GM18858 (cell line): ENCODE data around the gene CDHR3.
"Not testable (repeated sequence)": the region's sequence is repeated elsewhere in the genome, so short reads cannot be mapped to it uniquely, and the experiment has no call there.

Experiments
- ATAC-seq: cut with Tn5 transposase; IDR thresholded peaks from one replicate; pipeline ENCODE4 v1.9.1; 2021; ENCODE audit not compliant: unreplicated experiment

The CDHR3 gene

DNA sequence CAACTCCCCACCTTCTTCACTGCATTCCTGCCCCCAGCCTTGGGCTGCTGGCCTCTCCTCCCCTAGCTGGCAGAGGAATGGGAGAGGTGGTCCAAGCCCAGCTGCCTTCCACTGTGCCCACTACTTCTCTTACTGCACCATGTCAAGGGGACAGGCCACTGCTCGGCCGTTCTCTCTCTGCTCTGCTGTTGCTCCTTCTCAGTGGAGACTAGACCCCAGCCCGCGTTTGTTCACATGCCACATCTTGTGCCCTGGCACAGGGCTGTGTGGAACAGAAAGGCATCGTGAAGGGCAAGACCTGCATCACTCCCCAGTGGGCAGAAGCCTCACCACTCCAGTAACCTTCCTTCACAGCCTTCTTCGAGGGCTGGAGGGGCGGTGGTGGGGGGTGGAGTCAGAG is 711 bp upstream of the CDHR3 start:
- no peak for ATAC-seq

DNA sequence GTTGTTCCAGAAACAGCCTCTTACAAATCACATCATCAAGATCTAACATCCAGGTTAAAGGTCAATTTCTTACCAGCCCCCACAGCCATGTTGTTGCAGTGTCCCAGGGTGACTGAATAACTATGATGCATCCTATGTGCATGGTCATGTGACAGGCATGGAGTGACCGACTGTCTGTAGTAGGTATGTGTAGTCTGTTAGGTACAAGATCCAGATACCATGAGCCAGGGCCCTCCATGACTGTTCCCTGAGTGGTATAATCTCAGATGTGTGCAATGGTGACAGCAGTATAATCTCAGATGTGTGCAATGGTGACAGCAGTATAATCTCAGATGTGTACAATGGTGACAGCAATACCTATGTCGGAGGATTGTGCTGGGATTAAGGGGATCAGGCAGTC is 8.8 kb downstream of the CDHR3 start:
- no peak for ATAC-seq

- no peak for ATAC-seq
Observed at GRCh38 chr7:105972276-105972675, 9.2 kb downstream of the CDHR3 start.

- ATAC-seq, result no peak
Observed at GRCh38 chr7:105974471-105974870, 11.4 kb downstream of the CDHR3 start.

DNA sequence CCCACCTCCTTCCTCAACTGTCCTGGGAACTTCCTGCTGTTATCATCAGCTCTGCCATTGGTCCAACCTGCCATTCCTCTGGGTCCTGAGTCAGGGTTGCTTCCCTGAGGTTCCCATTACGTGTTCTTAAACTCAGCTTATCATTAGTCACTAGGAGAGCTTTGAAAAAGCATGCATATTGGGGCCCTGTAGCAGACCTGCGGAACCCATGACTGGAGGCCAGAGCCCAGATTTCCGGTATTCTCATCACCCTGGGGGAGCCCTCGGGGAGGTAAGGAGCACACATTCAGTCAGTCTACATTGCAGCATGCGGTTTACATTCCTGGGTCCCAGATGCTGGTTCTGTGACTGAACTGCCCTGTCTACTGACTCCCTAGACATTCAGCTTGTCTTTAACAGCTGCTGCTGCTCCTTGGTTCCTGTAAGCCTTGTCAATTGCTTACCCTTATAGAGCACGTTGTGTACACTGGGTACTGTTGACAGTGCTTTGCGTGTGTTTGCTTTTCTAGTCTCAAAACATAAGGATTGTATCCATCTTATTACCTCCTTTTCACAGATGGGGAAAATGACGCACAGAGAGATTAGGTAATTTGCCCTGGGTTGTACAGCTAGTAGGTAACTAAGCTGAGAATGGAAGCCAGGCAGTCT is 12.8 kb downstream of the CDHR3 start:
- no peak for ATAC-seq

- no peak for ATAC-seq
Observed at GRCh38 chr7:105976868-105977267, 13.8 kb downstream of the CDHR3 start.

GRCh38 chr7:105978035-105978434 is 15.0 kb downstream of the CDHR3 start:
- no peak for ATAC-seq

DNA sequence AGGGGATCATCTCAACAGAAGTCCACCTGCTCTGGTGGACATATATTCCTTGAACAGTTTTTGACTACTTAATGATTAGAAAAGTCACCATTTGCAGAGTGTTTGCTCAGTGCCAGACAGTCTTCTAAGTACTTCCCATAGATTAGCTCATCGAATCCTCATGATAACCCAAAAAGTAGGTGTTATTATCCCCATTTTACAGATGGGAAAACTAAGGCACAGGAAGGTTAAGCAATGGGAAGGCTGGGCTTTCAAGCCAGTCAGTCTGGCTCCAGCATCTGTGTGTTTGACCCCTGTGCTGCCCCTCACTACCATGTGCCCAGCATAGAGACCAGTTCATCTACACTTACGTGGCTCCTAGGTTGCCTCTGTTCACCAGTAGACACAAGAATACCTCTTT is 15.9 kb downstream of the CDHR3 start:
- ATAC-seq, result no peak

DNA sequence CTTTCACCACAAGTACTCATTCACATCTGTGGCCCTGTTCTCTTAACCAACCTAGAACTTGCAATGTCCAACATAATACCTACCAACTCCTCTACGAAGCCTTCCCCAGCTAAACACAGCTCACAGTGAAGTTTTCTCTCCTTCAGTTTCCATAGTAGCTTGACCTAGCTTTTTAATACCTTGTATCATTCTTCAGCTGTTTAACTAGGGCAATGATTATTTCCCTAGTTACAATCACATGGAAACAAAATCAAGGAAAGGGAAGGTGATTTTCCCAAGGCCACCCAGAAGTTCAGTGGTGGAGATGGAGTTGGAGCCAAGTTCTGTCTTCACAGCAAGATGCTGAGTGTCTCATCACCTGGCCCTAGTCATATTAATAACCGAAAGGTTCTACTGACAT is 16.3 kb downstream of the CDHR3 start:
- no peak for ATAC-seq

DNA sequence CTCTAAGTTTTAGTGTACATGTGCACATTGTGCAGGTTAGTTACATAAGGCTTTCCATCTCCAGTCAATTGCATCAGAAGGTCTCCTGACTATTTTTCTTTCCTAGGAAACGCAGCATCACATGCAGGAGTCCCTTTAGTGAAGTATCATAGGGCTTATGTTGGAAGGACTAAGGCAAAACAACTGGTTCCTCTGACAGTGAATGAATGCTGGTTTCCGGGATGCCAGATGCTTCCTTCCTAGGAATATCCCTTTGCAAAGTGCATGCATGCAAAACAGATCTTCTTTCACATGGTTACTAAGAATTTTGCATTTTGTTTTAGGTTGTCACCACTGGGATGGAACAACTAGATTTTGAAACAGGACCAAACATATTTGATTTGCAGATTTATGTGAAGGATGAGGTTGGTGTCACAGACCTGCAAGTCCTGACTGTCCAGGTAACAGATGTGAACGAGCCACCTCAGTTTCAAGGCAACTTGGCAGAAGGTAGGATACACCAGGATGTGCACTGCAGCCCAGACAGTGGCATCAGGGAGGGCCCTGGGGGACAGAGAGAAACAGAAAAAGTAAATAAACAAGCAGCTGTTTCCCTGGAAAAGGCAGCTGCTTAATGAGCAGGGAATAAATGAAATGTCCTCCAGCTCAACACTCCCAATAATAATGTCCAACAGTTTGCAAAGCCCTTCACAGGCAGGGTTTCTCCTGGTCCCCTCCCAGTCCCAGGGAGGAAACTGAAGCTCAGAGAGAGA is 17.8 kb downstream of the CDHR3 start:
- ATAC-seq, result no peak

DNA sequence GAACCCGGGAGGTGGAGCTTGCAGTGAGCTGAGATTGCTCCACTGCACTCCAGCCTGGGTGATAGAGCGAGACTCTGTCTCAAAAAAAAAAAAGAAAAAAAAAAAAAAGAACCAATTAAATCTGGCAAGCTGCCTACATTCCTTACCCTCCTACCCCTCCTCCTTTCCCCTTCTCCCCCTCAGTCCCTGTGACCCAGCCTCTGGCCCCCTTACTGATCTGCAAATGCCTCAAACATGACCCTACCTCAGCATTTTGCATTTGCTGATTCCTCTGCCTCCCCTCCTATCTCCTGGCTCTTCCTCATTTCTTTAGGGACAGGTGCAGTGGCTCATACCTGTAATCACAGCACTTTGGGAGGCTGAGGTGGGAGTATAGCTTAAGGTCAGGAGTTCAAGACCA is 19.3 kb downstream of the CDHR3 start:
- ATAC-seq, result no peak

DNA sequence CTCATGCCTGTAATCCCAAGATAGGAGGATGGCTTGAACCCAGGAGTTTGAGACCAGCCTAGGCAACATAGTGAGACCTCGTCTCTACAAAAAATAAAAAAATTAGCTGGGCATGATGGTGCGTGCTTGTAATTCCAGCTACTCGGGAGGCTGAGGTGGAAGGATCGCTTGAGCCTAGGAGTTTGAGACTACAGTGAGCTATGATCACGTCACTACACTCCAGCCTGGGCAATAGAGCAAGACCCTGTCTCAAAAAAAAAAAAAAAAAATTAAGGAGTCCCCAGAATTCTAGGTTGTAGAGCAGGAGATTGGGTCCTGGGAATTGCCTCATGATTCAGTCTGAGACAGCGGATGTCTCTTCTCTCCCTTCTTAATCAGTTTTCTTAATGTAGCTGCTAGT is 21.7 kb downstream of the CDHR3 start:
- not testable (repeated sequence) for ATAC-seq

GRCh38 chr7:105985229-105985628 is 22.2 kb downstream of the CDHR3 start:
- no peak for ATAC-seq

GRCh38 chr7:105985672-105986215 is 22.7 kb downstream of the CDHR3 start:
- ATAC-seq, result no peak

DNA sequence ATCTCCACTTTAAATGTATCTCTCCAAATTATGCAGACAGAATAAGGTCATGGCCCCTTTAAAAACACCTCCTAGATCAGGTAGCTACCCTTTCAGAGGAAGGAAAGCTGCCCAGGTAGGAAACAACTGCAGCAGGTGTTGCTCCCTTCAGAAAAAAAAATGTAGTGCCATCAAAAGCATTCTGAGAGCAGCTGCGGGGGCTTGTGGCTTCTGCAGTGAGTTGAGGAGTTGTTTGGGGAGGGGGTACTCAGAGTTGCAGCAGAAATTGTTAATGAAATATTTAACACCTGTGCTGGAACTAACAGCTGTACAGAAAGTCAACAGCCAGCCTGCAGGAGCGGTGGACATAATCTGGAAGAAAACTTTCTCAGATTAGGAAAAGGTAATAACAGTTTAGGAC is 24.0 kb downstream of the CDHR3 start:
- no peak for ATAC-seq

- ATAC-seq, result no peak
Observed at GRCh38 chr7:105988276-105988675, 25.2 kb downstream of the CDHR3 start.

DNA sequence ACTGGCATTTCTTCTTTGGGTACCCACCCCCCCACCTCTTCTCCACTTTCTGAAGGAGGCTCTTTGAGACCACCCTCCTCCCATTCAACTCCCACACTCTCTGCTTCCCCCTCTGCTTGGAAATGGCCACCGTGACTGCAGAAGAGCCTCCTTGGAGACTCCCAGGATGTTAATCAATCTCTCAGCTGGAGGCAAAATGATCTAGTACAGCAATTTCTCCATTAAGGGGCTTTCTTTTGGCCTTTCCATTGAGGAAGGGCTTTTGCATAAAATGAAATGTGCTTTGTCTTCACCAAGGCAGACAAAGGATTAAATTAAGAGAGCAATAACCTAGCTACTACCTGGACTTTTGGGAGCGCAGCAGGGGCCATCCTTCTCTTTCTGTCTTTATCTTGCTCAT is 26.1 kb downstream of the CDHR3 start:
- no peak for ATAC-seq

GRCh38 chr7:105989686-105990085 is 26.6 kb downstream of the CDHR3 start:
- ATAC-seq, result no peak

GRCh38 chr7:105990141-105990540 is 27.1 kb downstream of the CDHR3 start:
- no peak for ATAC-seq

GRCh38 chr7:105990727-105991453 is 27.8 kb downstream of the CDHR3 start:
- no peak for ATAC-seq

- no peak for ATAC-seq
Observed at GRCh38 chr7:105992905-105993304, 29.8 kb downstream of the CDHR3 start.
